Measurements from ENCODE around the gene DSC3. TPM values are rescaled to one million over a fixed set of nuclear protein-coding genes. Genes with fewer than 3 reads are reported as not detected.
"Not testable (repeated sequence)": the region's sequence is repeated elsewhere in the genome, so short reads cannot be mapped to it uniquely, and the experiment has no call there.

DSC3 gene
- total RNA-seq, 3 donors from 2014 or later: 0.19 to 0.61 TPM; not detected in 1

DNA sequence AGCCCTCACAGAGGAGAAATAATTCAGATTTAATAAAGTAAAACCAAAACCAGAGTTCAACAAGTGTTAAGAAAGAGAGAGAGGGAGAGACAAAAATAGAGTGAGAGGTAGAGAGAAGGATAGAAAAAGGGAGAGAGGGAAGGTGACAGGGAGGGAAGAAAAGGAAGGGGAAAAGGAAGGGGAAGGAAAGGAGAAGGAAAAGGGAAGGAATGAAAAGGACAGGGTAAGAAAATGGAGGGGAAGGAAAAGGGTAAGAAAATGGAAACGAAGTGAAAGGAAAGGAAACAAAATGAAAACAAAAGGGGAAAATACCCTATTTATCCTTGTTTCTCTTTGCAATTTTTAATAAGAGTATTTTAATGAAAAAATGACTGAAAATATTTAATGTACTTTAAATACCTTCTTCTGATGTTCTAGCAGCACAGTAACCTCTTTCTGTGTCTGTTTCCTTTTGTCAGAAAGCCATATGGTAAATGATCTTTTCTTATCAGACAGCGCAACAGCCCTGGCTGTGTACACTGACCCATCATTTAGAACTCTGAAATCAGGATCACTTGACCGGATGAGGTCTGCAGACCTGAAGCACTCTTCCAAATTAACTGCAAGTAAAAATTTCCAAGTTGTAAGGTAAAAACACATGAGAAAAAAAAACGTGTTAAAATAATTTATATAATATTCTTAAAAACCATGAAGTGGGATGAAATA lies 11.8 kb downstream of the DSC3 start:
- H3K4me1 ChIP-seq (ENCODE audit: low read depth): no peaks in the 10 kb centered on the region
- no peaks in the 10 kb centered on the region for H3K9me3 ChIP-seq
- ATAC-seq (peak; percentile 38), DNase-seq (no peak)
- TF ChIP-seq, protein P1, sequence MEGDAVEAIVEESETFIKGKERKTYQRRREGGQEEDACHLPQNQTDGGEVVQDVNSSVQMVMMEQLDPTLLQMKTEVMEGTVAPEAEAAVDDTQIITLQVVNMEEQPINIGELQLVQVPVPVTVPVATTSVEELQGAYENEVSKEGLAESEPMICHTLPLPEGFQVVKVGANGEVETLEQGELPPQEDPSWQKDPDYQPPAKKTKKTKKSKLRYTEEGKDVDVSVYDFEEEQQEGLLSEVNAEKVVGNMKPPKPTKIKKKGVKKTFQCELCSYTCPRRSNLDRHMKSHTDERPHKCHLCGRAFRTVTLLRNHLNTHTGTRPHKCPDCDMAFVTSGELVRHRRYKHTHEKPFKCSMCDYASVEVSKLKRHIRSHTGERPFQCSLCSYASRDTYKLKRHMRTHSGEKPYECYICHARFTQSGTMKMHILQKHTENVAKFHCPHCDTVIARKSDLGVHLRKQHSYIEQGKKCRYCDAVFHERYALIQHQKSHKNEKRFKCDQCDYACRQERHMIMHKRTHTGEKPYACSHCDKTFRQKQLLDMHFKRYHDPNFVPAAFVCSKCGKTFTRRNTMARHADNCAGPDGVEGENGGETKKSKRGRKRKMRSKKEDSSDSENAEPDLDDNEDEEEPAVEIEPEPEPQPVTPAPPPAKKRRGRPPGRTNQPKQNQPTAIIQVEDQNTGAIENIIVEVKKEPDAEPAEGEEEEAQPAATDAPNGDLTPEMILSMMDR (IDR thresholded peaks at IDR 0.05): no peak
- H3K36me3 ChIP-seq (ENCODE audit: low read depth): no peaks in the 10 kb centered on the region
- no peak overlapping the region for H3K4me3 ChIP-seq
- intact Hi-C loops (cut with DNase I, micrococcal nuclease): no loop called here

DNA sequence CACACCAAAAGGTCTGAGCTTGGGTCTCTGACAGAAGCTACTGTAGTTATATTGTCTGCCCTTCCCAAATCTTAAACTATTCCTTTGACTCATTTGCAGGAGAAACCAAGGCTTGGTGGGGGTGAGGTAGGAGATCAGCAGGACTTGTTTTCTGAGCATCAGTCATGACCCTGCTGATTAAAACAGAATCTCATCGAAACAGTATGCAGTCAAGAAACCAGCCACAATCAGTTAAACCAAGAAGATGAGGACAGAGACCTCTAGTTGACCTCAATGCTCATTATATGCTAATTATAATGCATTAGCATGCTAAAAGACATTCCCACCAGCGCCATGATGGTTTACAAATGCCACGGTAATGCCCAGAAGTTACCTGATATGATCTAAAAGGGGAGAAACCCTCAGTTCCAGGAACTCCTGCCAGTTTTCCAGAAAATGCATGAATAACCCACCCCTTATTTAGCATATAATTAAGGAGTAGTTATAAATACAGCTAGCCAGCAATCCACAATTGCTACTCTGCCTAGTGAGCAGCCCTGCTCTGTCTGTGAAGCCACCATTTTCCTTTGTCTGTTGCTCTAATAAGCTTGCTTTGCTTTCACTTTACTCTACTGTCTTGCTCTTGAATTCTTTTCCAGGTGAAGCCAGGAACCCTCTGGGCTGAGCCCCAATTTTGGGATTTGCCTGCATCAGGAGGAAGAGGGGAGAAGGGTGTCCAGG lies 26.7 kb downstream of the DSC3 start:
- intact Hi-C loops (cut with DNase I, micrococcal nuclease): no loop called here
- Histone ChIP-seq H3K9me3 (no peaks in the 10 kb centered on the region), H3K4me3 (no peak overlapping the region), H3K4me1 (ENCODE audit: low read depth) (no peaks in the 10 kb centered on the region), H3K36me3 (ENCODE audit: low read depth) (no peaks in the 10 kb centered on the region)
- no peak for ATAC-seq
- DNase-seq: no peak
- TF ChIP-seq, protein P1 (IDR thresholded peaks at IDR 0.05): no peak

DNA sequence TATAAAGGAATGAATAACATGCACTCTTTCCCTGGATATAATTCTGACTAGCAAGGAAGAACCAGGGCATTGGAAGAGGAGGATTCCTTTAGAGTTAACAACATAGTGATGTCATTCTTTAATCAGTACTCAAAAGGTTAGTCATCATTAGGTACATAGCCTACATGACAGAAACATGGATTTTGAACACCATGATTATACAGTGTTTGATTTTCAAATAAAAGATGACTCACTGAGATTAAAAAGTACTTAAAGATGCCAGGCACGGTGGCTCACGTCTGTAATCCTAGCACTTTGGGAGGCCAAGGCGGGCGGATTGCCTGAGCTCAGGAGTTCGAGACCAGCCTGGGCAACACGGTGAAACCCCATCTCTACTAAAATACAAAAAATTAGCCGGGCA lies 31.1 kb downstream of the DSC3 start:
- H3K4me3 ChIP-seq; H3K4me1 ChIP-seq (ENCODE audit: low read depth); H3K36me3 ChIP-seq (ENCODE audit: low read depth); H3K9me3 ChIP-seq; DNase-seq; intact Hi-C loops (cut with DNase I, micrococcal nuclease): not testable (repeated sequence)
- ATAC-seq: peak; percentile 98

DNA sequence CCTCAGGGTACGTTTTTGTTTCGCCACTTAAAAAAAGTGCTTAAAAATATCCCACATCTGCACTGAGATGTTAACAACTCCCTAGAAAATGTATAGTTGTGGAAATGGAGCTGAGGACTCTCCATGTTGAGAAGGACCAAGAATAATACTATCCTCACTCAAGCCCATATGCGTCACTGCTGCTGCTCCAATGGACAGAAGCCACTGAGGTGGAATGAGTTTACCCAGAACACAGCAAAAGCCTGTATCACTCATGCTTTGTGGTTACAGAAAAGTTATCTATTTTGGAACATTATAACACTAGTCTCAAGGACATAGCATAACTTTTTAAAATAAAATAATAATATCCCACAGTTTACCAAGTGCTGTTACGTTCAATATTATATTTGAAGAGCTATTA lies 31.9 kb downstream of the DSC3 start:
- Histone ChIP-seq H3K9me3 (no peaks in the 10 kb centered on the region), H3K4me1 (ENCODE audit: low read depth) (no peaks in the 10 kb centered on the region), H3K36me3 (ENCODE audit: low read depth) (no peaks in the 10 kb centered on the region), H3K4me3 (no peak overlapping the region)
- ATAC-seq: no peak
- intact Hi-C loops (cut with DNase I, micrococcal nuclease): no loop called here
- TF ChIP-seq, protein P1 (IDR thresholded peaks at IDR 0.05): no peak
- no peak for DNase-seq

DNA sequence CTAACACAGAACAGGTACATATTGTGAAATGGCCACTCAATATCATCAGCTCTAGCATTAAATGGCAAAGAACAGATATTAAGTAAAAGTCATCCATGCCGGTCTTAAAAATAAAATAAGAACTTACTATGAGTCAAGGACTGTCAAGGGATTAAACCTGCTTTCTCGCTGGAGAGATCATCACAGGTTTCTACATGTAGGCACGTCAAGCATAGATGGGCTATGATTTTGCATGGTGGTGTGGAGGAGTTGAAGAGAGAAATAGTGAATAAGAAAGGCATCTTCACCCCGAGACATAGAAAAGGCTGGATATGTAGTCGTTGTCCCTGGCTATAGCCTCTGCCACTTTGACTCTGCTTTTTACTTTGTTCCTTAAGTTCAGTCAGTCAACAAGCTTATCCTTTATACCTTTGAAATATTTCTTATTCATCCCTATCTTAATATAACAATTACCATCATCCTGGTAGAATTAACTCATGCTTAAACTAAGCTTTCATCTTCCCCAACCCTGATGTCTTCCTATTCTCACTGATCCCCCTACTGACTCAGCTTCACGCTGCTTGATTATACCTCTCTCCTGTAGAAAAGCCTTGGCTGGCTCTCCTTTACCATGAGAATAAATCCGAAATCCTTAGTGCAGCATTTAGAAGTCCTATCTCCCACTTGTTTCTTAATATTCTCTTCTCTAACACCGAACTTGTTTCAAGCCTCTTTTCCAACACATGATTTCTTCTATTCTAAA lies 42.5 kb downstream of the DSC3 start:
- TF ChIP-seq, protein P1 (IDR thresholded peaks at IDR 0.05): no peak
- ATAC-seq: no peak
- intact Hi-C loops (cut with DNase I, micrococcal nuclease): no loop called here
- Histone ChIP-seq H3K4me3 (no peak overlapping the region), H3K36me3 (ENCODE audit: low read depth) (no peaks in the 10 kb centered on the region), H3K4me1 (ENCODE audit: low read depth) (no peaks in the 10 kb centered on the region), H3K9me3 (no peaks in the 10 kb centered on the region)
- no peak for DNase-seq

DNA sequence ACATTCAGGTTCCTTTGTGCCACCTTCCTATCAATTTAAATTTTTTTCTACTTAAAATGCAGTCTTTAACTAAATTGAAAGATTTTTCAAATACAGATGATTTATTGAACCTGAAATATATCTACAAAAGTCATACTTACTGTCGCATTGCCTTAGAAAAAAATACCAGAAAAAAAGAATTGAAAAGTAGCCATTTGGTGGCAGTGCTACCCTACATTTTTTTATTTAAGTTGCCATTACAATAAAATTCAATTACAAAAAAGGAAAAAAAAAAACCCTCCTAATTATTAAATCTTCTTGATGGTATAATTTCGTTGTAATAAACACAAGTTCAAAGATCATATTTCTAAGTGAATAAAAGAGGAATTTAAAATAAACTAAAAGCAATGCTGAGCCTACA lies 43.4 kb downstream of the DSC3 start:
- Histone ChIP-seq H3K36me3 (ENCODE audit: low read depth) (no peaks in the 10 kb centered on the region), H3K4me3 (no peak overlapping the region), H3K4me1 (ENCODE audit: low read depth) (no peaks in the 10 kb centered on the region), H3K9me3 (no peaks in the 10 kb centered on the region)
- TF ChIP-seq, protein P1 (IDR thresholded peaks at IDR 0.05): no peak
- DNase-seq (no peak), ATAC-seq (no peak)
- intact Hi-C loops (cut with DNase I, micrococcal nuclease): no loop called here
